T-helper 17 cell (primary cell): Measurements from ENCODE around the gene LRRC10. TPM values are rescaled to one million over a fixed set of nuclear protein-coding genes. Genes with fewer than 3 reads are reported as not detected.

Experiments used
- ATAC-seq: fragments of 150-1000 bp; cut with Tn5 transposase; 2 replicates; pipeline ENCODE4 v1.10.0; 2021; ENCODE audit warnings: mild to moderate bottlenecking, moderate library complexity
- DNase-seq, 3 donors: peaks; one replicate each; pipeline versions ENCODE4 v3.0.0 to v3.0.0-alpha.2; 2020 to 2021
- H3K9me3 ChIP-seq: one replicate; pipeline ENCODE4 v1.7.0; 2013; ENCODE audit warnings: low read length, mild to moderate bottlenecking; ENCODE audit not compliant: control insufficient read depth, poor library complexity, severe bottlenecking
- H3K27ac Mint-ChIP-seq: one replicate; pipeline ENCODE4 v1.8.0; 2022; ENCODE audit warnings: mild to moderate bottlenecking, moderate library complexity, mixed read lengths
- H3K27me3 Mint-ChIP-seq: one replicate; pipeline ENCODE4 v1.8.0; 2022; ENCODE audit warnings: mixed read lengths
- H3K36me3 Mint-ChIP-seq: one replicate; pipeline ENCODE4 v1.8.0; 2022; ENCODE audit warnings: low read depth, mixed read lengths
- H3K4me1 Mint-ChIP-seq: one replicate; pipeline ENCODE4 v1.8.0; 2022; ENCODE audit warnings: mild to moderate bottlenecking, mixed read lengths
- H3K4me3 Mint-ChIP-seq: one replicate; pipeline ENCODE4 v1.8.0; 2022; ENCODE audit warnings: mild to moderate bottlenecking, moderate library complexity, mixed read lengths
- total RNA-seq, 4 donors: library from RNA in 2 of 4; stranded (reverse) in 2 of 4; gene quantifications; one replicate each; pipeline ENCODE4 v1.2.3 and lab custom pipeline; 2022 to 2026

LRRC10 gene
- total RNA-seq, 2 donors from 2014 or later, result not detected

DNA sequence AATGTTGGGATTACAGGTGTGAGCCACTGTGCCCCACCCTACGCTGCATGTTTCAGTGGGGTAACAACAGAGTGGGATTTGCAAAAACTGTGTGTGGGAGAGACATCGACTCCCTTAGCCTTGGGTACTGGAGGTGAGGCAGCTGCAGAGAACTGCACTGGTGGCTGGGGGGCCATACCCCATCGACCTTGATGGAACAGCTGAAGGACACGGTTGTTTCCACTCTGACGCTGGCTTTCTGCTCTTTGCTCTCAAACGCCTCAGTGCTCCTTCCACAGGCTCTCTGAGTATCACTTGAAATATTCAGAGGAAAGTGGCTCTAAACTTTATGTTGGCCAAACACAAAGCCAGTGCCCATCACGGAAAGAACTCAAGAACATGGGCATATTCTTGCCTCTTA, 30.8 kb upstream of the LRRC10 start:
- Mint-ChIP-seq H3K36me3 (no peaks in the 10 kb centered on the region), H3K27me3 (peaks cover 3% of the 10 kb centered on the region)

GRCh38 chr12:69639400-69640016, 28.8 kb upstream of the LRRC10 start:
- H3K36me3 Mint-ChIP-seq, result no peaks in the 10 kb centered on the region
- no peaks in the 10 kb centered on the region for H3K9me3 ChIP-seq
- no peak overlapping the region for H3K27ac Mint-ChIP-seq
- ATAC-seq (peak; percentile 87), DNase-seq (peak; percentile 37 to 50 (median 38))
- H3K4me1 Mint-ChIP-seq, result peaks cover 2% of the 10 kb centered on the region
- H3K27me3 Mint-ChIP-seq, result no peaks in the 10 kb centered on the region
- H3K4me3 Mint-ChIP-seq, result no peak overlapping the region

More for the DNA sequence above, 30.8 kb upstream of the LRRC10 start:
- DNase-seq (no peak), ATAC-seq (no peak)
- H3K27ac Mint-ChIP-seq, result no peak overlapping the region
- H3K4me1 Mint-ChIP-seq, result peaks cover 2% of the 10 kb centered on the region
- no peak overlapping the region for H3K4me3 Mint-ChIP-seq
- H3K9me3 ChIP-seq, result no peaks in the 10 kb centered on the region

DNA sequence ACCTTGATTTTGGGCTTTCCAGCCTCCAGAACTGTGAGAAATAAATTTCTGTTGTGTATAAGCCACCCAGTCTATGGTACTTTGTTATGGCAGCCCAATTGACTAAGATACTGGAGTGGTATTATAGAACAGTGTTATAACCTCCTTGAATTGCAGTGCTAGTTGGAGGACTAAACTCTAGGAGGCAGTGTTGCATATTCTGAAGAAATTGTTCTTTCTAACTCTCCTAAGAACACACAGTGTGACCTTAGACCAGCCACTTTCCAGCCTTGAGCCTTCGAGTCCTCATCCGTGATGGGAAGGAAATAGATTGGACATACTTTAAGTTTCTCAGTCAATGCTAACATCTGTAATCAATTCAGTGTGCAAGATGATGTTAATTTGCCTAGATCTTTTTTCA, 22.4 kb upstream of the LRRC10 start:
- Mint-ChIP-seq H3K4me1 (no peaks in the 10 kb centered on the region), H3K27ac (no peak overlapping the region), H3K4me3 (no peak overlapping the region), H3K27me3 (peaks cover 8% of the 10 kb centered on the region), H3K36me3 (no peaks in the 10 kb centered on the region)
- ATAC-seq, result no peak
- H3K9me3 ChIP-seq, result no peaks in the 10 kb centered on the region
- DNase-seq, result no peak

DNA sequence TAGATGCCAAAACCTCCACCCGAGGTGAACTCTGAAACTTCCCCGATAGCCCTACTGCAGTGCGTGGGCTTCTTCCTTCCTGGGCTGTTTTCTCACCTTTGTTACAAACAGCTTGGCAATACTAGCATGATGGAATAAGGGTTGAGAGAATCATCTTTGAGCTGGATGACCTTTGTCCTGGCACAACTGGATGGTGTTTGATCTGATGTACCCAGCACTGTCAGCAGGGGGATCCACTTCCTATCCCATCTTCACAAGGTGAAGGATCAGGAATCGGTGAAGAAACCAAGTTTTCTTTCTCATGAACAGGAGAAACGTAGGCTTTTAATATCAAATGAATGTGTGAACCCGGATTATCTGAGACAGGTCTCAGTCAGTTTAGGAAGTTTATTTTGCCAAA, 19.5 kb upstream of the LRRC10 start:
- no peaks in the 10 kb centered on the region for H3K9me3 ChIP-seq
- Mint-ChIP-seq H3K4me3 (no peak overlapping the region), H3K27me3 (peaks cover 31% of the 10 kb centered on the region), H3K4me1 (no peaks in the 10 kb centered on the region), H3K36me3 (no peaks in the 10 kb centered on the region), H3K27ac (no peak overlapping the region)
- DNase-seq (no peak), ATAC-seq (no peak)

DNA sequence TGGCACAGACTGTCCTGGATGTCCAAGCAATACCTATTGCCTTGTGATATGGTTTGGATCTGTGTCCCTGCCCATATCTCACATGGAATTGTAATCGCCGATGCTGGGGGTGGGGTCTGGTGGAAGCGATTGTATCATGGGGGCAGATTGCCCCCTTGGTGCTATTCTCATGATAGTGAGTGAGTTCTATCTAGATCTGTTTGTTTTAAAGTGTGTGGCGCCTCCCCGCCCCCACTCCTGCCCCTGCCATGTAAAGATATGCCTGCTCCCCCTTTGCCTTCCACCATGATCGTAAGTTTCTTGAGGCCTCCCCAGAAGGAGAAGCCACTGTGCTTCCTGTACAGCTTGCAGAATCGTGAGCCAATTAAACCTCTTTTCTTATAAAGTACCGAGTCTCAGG, 16.8 kb upstream of the LRRC10 start:
- no peaks in the 10 kb centered on the region for H3K36me3 Mint-ChIP-seq
- peaks cover 38% of the 10 kb centered on the region for H3K27me3 Mint-ChIP-seq
- H3K4me1 Mint-ChIP-seq, result no peaks in the 10 kb centered on the region
- H3K27ac Mint-ChIP-seq, result no peak overlapping the region
- DNase-seq (no peak), ATAC-seq (no peak)
- no peak overlapping the region for H3K4me3 Mint-ChIP-seq
- H3K9me3 ChIP-seq, result no peaks in the 10 kb centered on the region

- ATAC-seq, result no peak
- Mint-ChIP-seq H3K36me3 (no peaks in the 10 kb centered on the region), H3K27me3 (peaks cover 52% of the 10 kb centered on the region), H3K27ac (no peak overlapping the region), H3K4me3 (no peak overlapping the region), H3K4me1 (no peaks in the 10 kb centered on the region)
- no peak for DNase-seq
- H3K9me3 ChIP-seq, result no peaks in the 10 kb centered on the region
Observed at GRCh38 chr12:69623970-69624369, 13.3 kb upstream of the LRRC10 start.

- DNase-seq, result no peak
- H3K4me3 Mint-ChIP-seq, result no peak overlapping the region
- H3K4me1 Mint-ChIP-seq, result no peaks in the 10 kb centered on the region
- peaks cover 60% of the 10 kb centered on the region for H3K27me3 Mint-ChIP-seq
- no peak overlapping the region for H3K27ac Mint-ChIP-seq
- no peaks in the 10 kb centered on the region for H3K36me3 Mint-ChIP-seq
- ATAC-seq, result no peak
- no peaks in the 10 kb centered on the region for H3K9me3 ChIP-seq
Observed at GRCh38 chr12:69621551-69621950, 10.8 kb upstream of the LRRC10 start.

DNA sequence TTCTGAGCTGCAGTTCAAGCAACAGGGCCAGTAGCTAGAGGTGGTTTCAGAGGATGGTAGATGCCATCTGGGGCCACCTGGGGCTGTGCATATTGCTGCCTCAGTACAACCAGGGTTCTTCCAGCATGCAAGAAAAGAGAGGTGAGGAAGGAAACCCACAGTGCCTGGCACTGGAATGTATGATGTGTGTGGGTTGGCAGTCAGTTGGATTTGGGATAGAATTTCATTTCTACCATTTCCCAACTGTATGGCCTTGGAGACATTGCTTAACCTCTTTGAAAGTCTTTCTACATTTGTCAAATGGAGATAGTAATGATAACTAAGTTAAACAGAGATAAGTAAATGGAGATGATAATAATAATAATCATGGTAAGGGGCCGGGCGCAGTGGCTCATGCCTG, 10.2 kb upstream of the LRRC10 start:
- H3K27me3 Mint-ChIP-seq, result peaks cover 58% of the 10 kb centered on the region
- no peaks in the 10 kb centered on the region for H3K36me3 Mint-ChIP-seq
- DNase-seq (no peak), ATAC-seq (no peak)
- H3K4me3 Mint-ChIP-seq, result no peak overlapping the region
- no peaks in the 10 kb centered on the region for H3K4me1 Mint-ChIP-seq
- no peaks in the 10 kb centered on the region for H3K9me3 ChIP-seq
- no peak overlapping the region for H3K27ac Mint-ChIP-seq

DNA sequence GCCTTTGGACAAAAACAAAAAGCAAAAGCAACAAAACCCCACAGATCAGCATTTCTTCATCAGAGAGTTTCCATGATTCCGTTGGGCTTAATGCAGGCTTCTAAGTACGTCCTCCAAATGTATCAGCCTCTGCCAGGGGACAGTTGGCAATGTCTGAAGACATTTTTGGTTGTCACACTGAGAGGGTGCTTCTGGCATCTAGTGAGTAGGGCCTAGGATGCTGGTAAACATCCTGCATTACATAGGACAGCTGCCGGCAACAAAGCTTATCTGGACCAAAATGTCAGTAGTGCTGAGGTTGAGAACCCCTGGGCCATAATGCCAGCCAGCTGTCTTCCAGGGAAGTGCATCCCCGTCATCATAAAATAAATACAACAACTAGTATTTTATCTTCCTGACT, 9.4 kb upstream of the LRRC10 start:
- no peak for ATAC-seq
- Mint-ChIP-seq H3K4me1 (no peaks in the 10 kb centered on the region), H3K4me3 (no peak overlapping the region), H3K27ac (no peak overlapping the region), H3K27me3 (peaks cover 54% of the 10 kb centered on the region), H3K36me3 (no peaks in the 10 kb centered on the region)
- no peak for DNase-seq
- no peaks in the 10 kb centered on the region for H3K9me3 ChIP-seq

DNA sequence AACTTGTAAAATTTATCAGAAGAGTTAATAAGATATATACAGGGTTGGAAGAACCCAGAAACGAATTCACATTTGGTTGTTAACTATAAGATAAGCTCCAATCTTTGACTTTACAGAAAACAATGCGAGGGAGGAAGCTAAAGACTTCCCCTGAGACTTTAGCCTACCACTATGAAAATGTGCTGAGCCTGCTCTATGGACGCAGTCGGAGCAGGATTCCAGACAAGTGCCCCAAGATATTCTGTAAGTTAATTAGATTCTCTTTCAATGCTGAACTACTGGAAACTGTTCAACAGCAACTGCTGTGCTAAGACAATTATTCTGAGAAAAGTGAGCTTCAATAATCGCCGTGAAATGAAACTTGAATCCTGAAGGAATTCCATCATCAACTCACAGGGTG, 8.3 kb upstream of the LRRC10 start:
- Mint-ChIP-seq H3K27me3 (peaks cover 51% of the 10 kb centered on the region), H3K36me3 (no peaks in the 10 kb centered on the region), H3K4me3 (no peak overlapping the region), H3K4me1 (no peaks in the 10 kb centered on the region), H3K27ac (no peak overlapping the region)
- DNase-seq (no peak), ATAC-seq (no peak)
- H3K9me3 ChIP-seq, result no peaks in the 10 kb centered on the region

- Mint-ChIP-seq H3K4me1 (no peaks in the 10 kb centered on the region), H3K27me3 (peaks cover 43% of the 10 kb centered on the region), H3K36me3 (no peaks in the 10 kb centered on the region), H3K27ac (no peak overlapping the region), H3K4me3 (no peak overlapping the region)
- DNase-seq, result no peak
- no peaks in the 10 kb centered on the region for H3K9me3 ChIP-seq
- no peak for ATAC-seq
Observed at GRCh38 chr12:69616025-69616424, 5.3 kb upstream of the LRRC10 start.

DNA sequence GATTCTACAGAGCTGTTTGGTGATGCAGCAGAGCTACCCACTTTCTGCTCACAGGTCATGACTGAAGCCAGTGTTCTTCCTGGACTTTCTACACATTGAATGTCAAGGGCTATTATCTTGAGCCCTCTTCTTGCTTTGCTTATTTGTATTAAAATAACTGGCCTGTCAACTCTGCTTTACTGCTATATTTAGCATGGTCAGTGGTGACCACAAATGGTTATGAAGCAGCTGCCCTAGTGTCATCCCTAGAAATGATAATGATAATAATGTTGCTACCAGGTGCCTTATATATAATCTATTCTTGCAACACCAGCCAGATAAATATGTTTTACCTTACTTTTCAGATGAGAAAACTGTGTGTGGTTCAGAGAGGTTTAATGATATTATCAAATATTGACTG, 2.6 kb upstream of the LRRC10 start:
- Mint-ChIP-seq H3K27me3 (peaks cover 34% of the 10 kb centered on the region), H3K27ac (no peak overlapping the region), H3K4me1 (no peaks in the 10 kb centered on the region), H3K36me3 (no peaks in the 10 kb centered on the region), H3K4me3 (no peak overlapping the region)
- no peak for DNase-seq
- no peaks in the 10 kb centered on the region for H3K9me3 ChIP-seq
- ATAC-seq, result no peak

GRCh38 chr12:69610126-69610525, 581 bp downstream of the LRRC10 start:
- Mint-ChIP-seq H3K36me3 (no peaks in the 10 kb centered on the region), H3K27ac (no peak overlapping the region), H3K27me3 (peaks cover 13% of the 10 kb centered on the region), H3K4me3 (no peak overlapping the region), H3K4me1 (no peaks in the 10 kb centered on the region)
- ATAC-seq (no peak), DNase-seq (no peak)
- no peaks in the 10 kb centered on the region for H3K9me3 ChIP-seq

GRCh38 chr12:69608114-69608513, 2.6 kb downstream of the LRRC10 start:
- Mint-ChIP-seq H3K27ac (no peak overlapping the region), H3K4me3 (no peak overlapping the region), H3K36me3 (no peaks in the 10 kb centered on the region), H3K27me3 (peaks cover 5% of the 10 kb centered on the region), H3K4me1 (no peaks in the 10 kb centered on the region)
- ATAC-seq (no peak), DNase-seq (no peak)
- H3K9me3 ChIP-seq, result no peaks in the 10 kb centered on the region
